Frontal cortex (tissue), 4 donors: ENCODE measurements around the gene SND1. TPM values are rescaled to one million over a fixed set of nuclear protein-coding genes. Genes with fewer than 3 reads are reported as not detected.
"Not testable (repeated sequence)": the region's sequence is repeated elsewhere in the genome, so short reads cannot be mapped to it uniquely, and the experiment has no call there.

Experiments
- DNase-seq, 2 donors: peaks; one replicate each; pipeline ENCODE4 v3.0.0; 2012; ENCODE audit warnings: low spot score in 2 of 2
- FAIRE-seq: peaks from 2 replicates; lab custom pipeline; 2012; peaks lifted over from hg19 to GRCh38; lab: Jason Lieb, UNC
- total RNA-seq: library from RNA; depleted of rRNA; stranded (reverse); fragments of >200 nt; gene quantifications from one replicate; pipeline ENCODE4 v1.2.3, GENCODE V29; 2014
- donor health status: control.
- donor health status: control.
- donor health status: control.

The SND1 gene
- total RNA-seq, 1 donor from 2014 or later: 56.3 TPM

GRCh38 chr7:127961786-127962453, 309.9 kb downstream of the SND1 start:
- no peak for DNase-seq
- FAIRE-seq: no peak

GRCh38 chr7:127962589-127963361, 310.8 kb downstream of the SND1 start:
- no peak for FAIRE-seq
- no peak for DNase-seq

- not testable (repeated sequence) for DNase-seq, FAIRE-seq
Measured at GRCh38 chr7:127963850-127964249, 311.9 kb downstream of the SND1 start.

GRCh38 chr7:127967281-127967680, 315.3 kb downstream of the SND1 start:
- DNase-seq (no peak), FAIRE-seq (no peak)

GRCh38 chr7:127968547-127968946, 316.6 kb downstream of the SND1 start:
- FAIRE-seq: no peak
- no peak for DNase-seq

- no peak for FAIRE-seq
- DNase-seq: no peak
Measured at GRCh38 chr7:127973832-127974231, 321.8 kb downstream of the SND1 start.

GRCh38 chr7:127974446-127975035, 322.5 kb downstream of the SND1 start:
- DNase-seq (no peak), FAIRE-seq (no peak)

GRCh38 chr7:127976056-127976737, 324.2 kb downstream of the SND1 start:
- DNase-seq: no peak

GRCh38 chr7:127976738-127977120, 324.7 kb downstream of the SND1 start:
- DNase-seq (no peak), FAIRE-seq (no peak)

More at GRCh38 chr7:127976056-127976737, 324.2 kb downstream of the SND1 start:
- no peak for FAIRE-seq

- no peak for DNase-seq
- no peak for FAIRE-seq
Measured at GRCh38 chr7:127978421-127978820, 326.4 kb downstream of the SND1 start.

- no peak for FAIRE-seq
- no peak for DNase-seq
Measured at GRCh38 chr7:127979113-127979727, 327.2 kb downstream of the SND1 start.

GRCh38 chr7:127979728-127980126, 327.7 kb downstream of the SND1 start:
- FAIRE-seq (no peak), DNase-seq (no peak)

- no peak for DNase-seq
- FAIRE-seq: no peak
Measured at GRCh38 chr7:127980901-127981300, 328.9 kb downstream of the SND1 start.

- FAIRE-seq (no peak), DNase-seq (no peak)
Measured at GRCh38 chr7:127981965-127982364, 330.0 kb downstream of the SND1 start.

GRCh38 chr7:127983804-127984332, 331.9 kb downstream of the SND1 start:
- FAIRE-seq: no peak
- DNase-seq: no peak

GRCh38 chr7:127986581-127987521, 334.9 kb downstream of the SND1 start:
- DNase-seq (no peak), FAIRE-seq (no peak)

GRCh38 chr7:127988751-127989150, 336.8 kb downstream of the SND1 start:
- FAIRE-seq (no peak), DNase-seq (no peak)

GRCh38 chr7:127993317-127993716, 341.3 kb downstream of the SND1 start:
- DNase-seq (no peak), FAIRE-seq (no peak)

GRCh38 chr7:127993987-127994386, 342.0 kb downstream of the SND1 start:
- no peak for DNase-seq
- FAIRE-seq: no peak
